Measurements from ENCODE around the gene GPBP1L1. TPM values are rescaled to one million over a fixed set of nuclear protein-coding genes. Genes with fewer than 3 reads are reported as not detected.
"Not testable (repeated sequence)": the region's sequence is repeated elsewhere in the genome, so short reads cannot be mapped to it uniquely, and the experiment has no call there.

GPBP1L1 gene
- total RNA-seq, 1 experiment from 2014 or later, result 71.9 TPM

GRCh38 chr1:45686015-45686287 lies 382 bp downstream of the GPBP1L1 start:
- in situ Hi-C loops (cut with HindIII; ENCODE audit: low pct_unique_long_range_greater_than_20kb, low sequenced_read_pairs), result no loop called here
- DNase-seq (ENCODE audit: low read depth, low spot score), result peak; percentile 34

GRCh38 chr1:45685308-45686014 lies 872 bp downstream of the GPBP1L1 start:
- in situ Hi-C loops (cut with HindIII; ENCODE audit: low pct_unique_long_range_greater_than_20kb, low sequenced_read_pairs), result no loop called here
- DNase-seq (ENCODE audit: low read depth, low spot score), result peak; percentile 11

GRCh38 chr1:45684402-45684801 lies 1.9 kb downstream of the GPBP1L1 start:
- in situ Hi-C loops (cut with HindIII; ENCODE audit: low pct_unique_long_range_greater_than_20kb, low sequenced_read_pairs), result no loop called here
- no peak for DNase-seq (ENCODE audit: low read depth, low spot score)

- DNase-seq (ENCODE audit: low read depth, low spot score), result no peak
- in situ Hi-C loops (cut with HindIII; ENCODE audit: low pct_unique_long_range_greater_than_20kb, low sequenced_read_pairs), result no loop called here
Measured at GRCh38 chr1:45682942-45683341, 3.4 kb downstream of the GPBP1L1 start.

GRCh38 chr1:45679123-45679522 lies 7.2 kb downstream of the GPBP1L1 start:
- no peak for DNase-seq (ENCODE audit: low read depth, low spot score)
- in situ Hi-C loops (cut with HindIII; ENCODE audit: low pct_unique_long_range_greater_than_20kb, low sequenced_read_pairs), result no loop called here

- in situ Hi-C loops (cut with HindIII; ENCODE audit: low pct_unique_long_range_greater_than_20kb, low sequenced_read_pairs), result no loop called here
- no peak for DNase-seq (ENCODE audit: low read depth, low spot score)
Measured at GRCh38 chr1:45678489-45678888, 7.8 kb downstream of the GPBP1L1 start.

- in situ Hi-C loops (cut with HindIII; ENCODE audit: low pct_unique_long_range_greater_than_20kb, low sequenced_read_pairs), result no loop called here
Measured at GRCh38 chr1:45677751-45678245, 8.5 kb downstream of the GPBP1L1 start.

DNA sequence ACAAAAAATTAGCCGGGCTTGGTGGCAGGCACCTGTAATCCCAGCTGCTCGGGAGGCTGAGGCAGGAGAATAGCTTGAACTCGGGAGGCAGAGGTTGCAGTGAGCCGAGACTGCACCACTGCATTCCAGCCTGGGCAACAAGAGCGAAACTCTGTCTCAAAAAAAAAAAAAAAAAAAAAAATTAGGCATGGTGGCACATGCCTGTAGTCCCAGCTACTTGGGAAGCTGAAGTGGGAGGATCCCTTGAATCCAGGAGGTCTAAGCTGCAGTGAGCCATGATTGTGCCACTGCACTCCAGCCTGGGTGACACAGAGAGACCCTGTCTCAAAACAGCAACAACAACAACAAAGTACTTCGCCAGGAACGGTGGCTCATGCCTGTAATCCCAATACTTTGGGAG lies 9.8 kb downstream of the GPBP1L1 start:
- not testable (repeated sequence) for DNase-seq (ENCODE audit: low read depth, low spot score)

More at GRCh38 chr1:45677751-45678245, 8.5 kb downstream of the GPBP1L1 start:
- peak; percentile 8 for DNase-seq (ENCODE audit: low read depth, low spot score)

DNA sequence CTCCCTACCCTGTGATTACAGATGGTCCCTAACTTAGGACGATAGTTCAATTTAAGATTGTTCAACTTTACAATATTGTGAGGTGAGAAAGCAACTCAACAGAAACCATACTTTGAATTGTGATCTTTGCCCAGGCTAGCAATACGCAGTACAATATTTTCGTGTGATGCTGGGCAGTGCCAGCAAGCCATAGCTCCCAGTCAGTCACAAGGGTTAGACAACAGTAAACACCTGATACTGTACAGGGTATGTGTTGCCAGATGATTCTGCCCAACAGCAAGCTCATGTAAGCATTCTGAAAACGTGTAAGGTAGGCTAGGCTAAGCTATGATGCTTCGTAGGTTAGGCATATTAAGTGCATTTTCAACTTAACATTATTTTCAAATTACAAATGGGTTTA lies 11.9 kb downstream of the GPBP1L1 start:
- in situ Hi-C loops (cut with HindIII; ENCODE audit: low pct_unique_long_range_greater_than_20kb, low sequenced_read_pairs), result no loop called here
- no peak for DNase-seq (ENCODE audit: low read depth, low spot score)

More for the DNA sequence above, 9.8 kb downstream of the GPBP1L1 start:
- in situ Hi-C loops (cut with HindIII; ENCODE audit: low pct_unique_long_range_greater_than_20kb, low sequenced_read_pairs), result not testable (repeated sequence)

- in situ Hi-C loops (cut with HindIII; ENCODE audit: low pct_unique_long_range_greater_than_20kb, low sequenced_read_pairs), result no loop called here
Measured at GRCh38 chr1:45673956-45674355, 12.4 kb downstream of the GPBP1L1 start.

DNA sequence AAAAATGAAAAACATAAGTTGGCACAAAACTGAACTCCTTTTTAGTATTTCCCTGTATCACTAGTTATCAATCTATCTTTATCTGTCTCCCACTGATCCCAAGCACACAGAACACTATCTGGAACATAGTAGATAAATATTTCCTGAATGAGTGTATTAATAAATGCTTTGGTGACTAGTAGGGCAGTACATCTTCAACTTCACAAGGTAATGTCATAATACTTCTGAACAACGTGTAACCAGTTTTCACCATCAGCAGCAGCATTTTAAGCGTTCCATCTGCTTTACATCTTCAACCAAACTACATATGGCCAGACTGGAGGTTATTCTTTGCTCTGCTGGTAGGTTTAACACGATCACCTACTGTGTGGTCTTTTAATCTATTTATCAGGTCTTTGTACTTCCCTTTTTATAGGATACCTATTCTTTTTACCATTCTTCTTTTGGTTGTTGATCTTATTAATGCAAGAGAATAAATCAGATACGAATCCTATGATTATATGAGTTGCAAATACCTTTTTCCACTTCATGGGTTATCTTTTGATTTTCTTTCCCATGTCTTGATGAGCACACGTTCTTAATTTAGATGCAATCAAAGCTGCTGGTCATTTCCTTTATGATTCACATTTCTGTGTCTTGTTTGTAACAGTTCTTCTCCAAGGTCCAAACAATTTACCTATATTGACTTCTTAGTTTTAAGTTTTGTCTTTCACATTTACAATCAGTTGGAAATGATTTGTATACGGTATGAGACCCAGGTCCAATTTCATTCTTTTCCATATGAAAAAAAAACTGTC lies 16.3 kb downstream of the GPBP1L1 start:
- no peak for DNase-seq (ENCODE audit: low read depth, low spot score)
- in situ Hi-C loops (cut with HindIII; ENCODE audit: low pct_unique_long_range_greater_than_20kb, low sequenced_read_pairs), result no loop called here

More at GRCh38 chr1:45673956-45674355, 12.4 kb downstream of the GPBP1L1 start:
- no peak for DNase-seq (ENCODE audit: low read depth, low spot score)

DNA sequence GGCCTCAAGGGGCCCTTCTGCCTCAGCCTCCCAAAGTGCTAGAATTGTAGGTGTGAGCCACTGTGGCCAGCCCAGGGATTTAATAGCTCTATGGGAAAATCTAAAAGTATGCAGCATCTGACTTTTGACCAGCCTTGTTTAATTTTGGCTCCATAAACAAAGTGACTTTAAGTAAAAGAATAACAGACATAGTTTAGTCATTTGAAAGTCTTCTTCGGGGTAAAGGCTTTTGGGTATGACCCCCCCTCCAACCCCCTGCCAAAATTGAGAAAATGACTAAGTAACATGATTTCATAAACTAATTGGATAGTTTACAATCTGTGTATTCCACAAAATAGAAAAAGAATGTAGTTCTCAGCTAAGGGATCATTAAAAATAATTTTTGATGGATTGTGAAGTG lies 17.0 kb downstream of the GPBP1L1 start:
- no peak for DNase-seq (ENCODE audit: low read depth, low spot score)
- in situ Hi-C loops (cut with HindIII; ENCODE audit: low pct_unique_long_range_greater_than_20kb, low sequenced_read_pairs), result no loop called here

- DNase-seq (ENCODE audit: low read depth, low spot score), result no peak
- in situ Hi-C loops (cut with HindIII; ENCODE audit: low pct_unique_long_range_greater_than_20kb, low sequenced_read_pairs), result no loop called here
Measured at GRCh38 chr1:45668526-45668925, 17.8 kb downstream of the GPBP1L1 start.

GRCh38 chr1:45667321-45668111 lies 18.8 kb downstream of the GPBP1L1 start:
- in situ Hi-C loops (cut with HindIII; ENCODE audit: low pct_unique_long_range_greater_than_20kb, low sequenced_read_pairs), result no loop called here
- DNase-seq (ENCODE audit: low read depth, low spot score), result no peak

- in situ Hi-C loops (cut with HindIII; ENCODE audit: low pct_unique_long_range_greater_than_20kb, low sequenced_read_pairs), result no loop called here
Measured at GRCh38 chr1:45666836-45667235, 19.5 kb downstream of the GPBP1L1 start.

DNA sequence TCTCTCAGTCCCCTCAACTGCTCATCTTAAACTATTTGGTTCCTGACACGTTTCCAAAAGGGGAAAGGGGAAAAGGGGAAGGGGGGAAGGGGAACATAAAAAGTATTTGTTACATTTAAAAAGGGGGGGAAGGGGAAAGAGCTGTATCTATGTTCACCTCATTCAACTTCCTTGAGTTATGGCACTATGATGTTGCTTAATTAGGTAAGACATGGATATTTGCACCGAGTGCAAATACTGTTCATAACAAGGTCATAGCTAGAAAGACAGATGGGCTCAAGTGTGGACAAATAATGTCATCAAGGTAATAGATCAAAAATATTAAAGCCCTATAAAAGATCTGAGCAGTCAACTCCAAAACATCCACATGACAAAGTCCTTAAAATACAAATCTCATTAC lies 26.0 kb downstream of the GPBP1L1 start:
- in situ Hi-C loops (cut with HindIII; ENCODE audit: low pct_unique_long_range_greater_than_20kb, low sequenced_read_pairs), result no loop called here
- no peak for DNase-seq (ENCODE audit: low read depth, low spot score)

More at GRCh38 chr1:45666836-45667235, 19.5 kb downstream of the GPBP1L1 start:
- DNase-seq (ENCODE audit: low read depth, low spot score), result no peak

DNA sequence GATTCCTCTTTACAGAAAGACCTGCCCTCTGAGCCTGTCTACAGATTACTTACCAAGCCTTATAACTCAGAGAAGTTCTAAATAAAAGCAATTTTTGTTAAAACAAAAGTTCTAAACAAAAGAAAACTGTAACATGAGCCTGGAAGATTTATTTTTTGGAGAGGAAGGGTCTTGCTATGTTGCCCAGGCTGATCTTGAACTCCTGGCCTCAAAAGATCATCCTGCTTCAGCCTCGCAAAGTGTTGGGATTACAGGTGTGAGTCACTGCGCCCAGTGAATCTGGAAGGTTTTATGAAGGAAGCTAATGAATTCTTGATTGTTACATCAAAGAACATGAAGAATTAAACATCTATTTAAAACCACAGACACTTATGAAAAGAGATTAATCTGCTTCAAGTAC lies 27.1 kb downstream of the GPBP1L1 start:
- DNase-seq (ENCODE audit: low read depth, low spot score), result no peak
- in situ Hi-C loops (cut with HindIII; ENCODE audit: low pct_unique_long_range_greater_than_20kb, low sequenced_read_pairs), result no loop called here

DNA sequence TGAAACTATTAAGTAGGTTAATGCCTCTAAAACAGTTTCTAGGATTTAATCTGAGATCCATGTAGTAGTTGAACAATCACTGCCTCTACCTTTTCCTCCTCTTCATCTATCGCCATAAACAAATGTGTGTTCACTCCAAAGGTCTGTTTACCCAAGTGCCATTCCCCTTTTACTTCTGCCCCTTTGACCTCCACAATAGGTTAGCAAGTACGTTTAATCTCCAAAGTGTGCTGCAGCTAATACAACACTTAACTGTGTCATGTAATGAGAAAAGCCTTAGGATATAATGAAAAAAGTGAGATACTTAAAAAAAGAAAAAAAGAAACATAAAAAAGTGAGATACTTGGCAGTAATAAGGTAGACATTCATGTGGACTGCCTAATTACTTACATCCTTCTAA lies 28.2 kb downstream of the GPBP1L1 start:
- in situ Hi-C loops (cut with HindIII; ENCODE audit: low pct_unique_long_range_greater_than_20kb, low sequenced_read_pairs), result no loop called here

More for the DNA sequence above, 28.2 kb downstream of the GPBP1L1 start:
- no peak for DNase-seq (ENCODE audit: low read depth, low spot score)
